H1 (cell line): ENCODE measurements around the gene PDZRN4. TPM values are rescaled to one million over a fixed set of nuclear protein-coding genes. Genes with fewer than 3 reads are reported as not detected.

Experiments used
- CTCF ChIA-PET: fragments of 300-600 bp; sonication (Branson Sonifier 250); formaldehyde crosslinking; loops from one replicate; lab custom pipeline; 2021; ENCODE audit not compliant: partially characterized antibody; lab: Charles Lee
- POLR2A ChIA-PET: fragments of 300-600 bp; sonication (Branson Sonifier 250); formaldehyde crosslinking; loops from one replicate; lab custom pipeline; 2021; ENCODE audit warnings: inconsistent platforms; ENCODE audit not compliant: partially characterized antibody; lab: Charles Lee
- DNase-seq, 2 experiments: peaks; one replicate each; pipeline versions ENCODE4 v3.0.0 to v3.0.0-alpha.2; 2010 to 2022; ENCODE audit warnings: low spot score in 2 of 2, low read depth in 1 of 2, mixed read lengths in 1 of 2
- FAIRE-seq: peaks from 2 replicates; lab custom pipeline; 2011; peaks lifted over from hg19 to GRCh38; lab: Jason Lieb, UNC
- H2AFZ ChIP-seq: 2 replicates; pipeline ENCODE4 v1.8.1; 2012; ENCODE audit warnings: low read length, inconsistent platforms
- H2AK5ac ChIP-seq: 2 replicates; pipeline ENCODE4 v1.6.1; 2013; ENCODE audit warnings: low read depth, low read length
- H2BK120ac ChIP-seq: replicated peaks from 2 replicates; pipeline ENCODE3; 2013; ENCODE audit warnings: low read depth, low read length, inconsistent platforms
- H2BK12ac ChIP-seq: 2 replicates; pipeline ENCODE4 v1.6.1; 2013; ENCODE audit warnings: low read depth, low read length
- H2BK15ac ChIP-seq: 2 replicates; pipeline ENCODE4 v1.6.1; 2013; ENCODE audit warnings: low read length
- H2BK20ac ChIP-seq: 2 replicates; pipeline ENCODE4 v1.6.1; 2013; ENCODE audit warnings: low read length
- H2BK5ac ChIP-seq: 2 replicates; pipeline ENCODE4 v1.6.1; 2013; ENCODE audit warnings: low read depth, low read length
- H3K14ac ChIP-seq: 2 replicates; pipeline ENCODE4 v1.6.1; 2013; ENCODE audit warnings: inconsistent platforms; ENCODE audit not compliant: insufficient read length
- H3K18ac ChIP-seq: 2 replicates; pipeline ENCODE4 v1.6.1; 2013; ENCODE audit warnings: low read length; ENCODE audit errors: extremely low read depth
- H3K23ac ChIP-seq: 2 replicates; pipeline ENCODE4 v1.6.1; 2013; ENCODE audit warnings: inconsistent platforms; ENCODE audit not compliant: insufficient read length
- H3K23me2 ChIP-seq: 2 replicates; pipeline ENCODE4 v1.6.1; 2013; ENCODE audit warnings: low read depth, low read length
- H3K27ac ChIP-seq: 2 replicates; pipeline ENCODE4 v1.6.1; 2011; ENCODE audit warnings: low read depth, low read length, inconsistent platforms
- H3K27me3 ChIP-seq, 4 experiments: replicated peaks in 1 of 4; 1 replicate in 1 of 4; 2 replicates in 3 of 4; pipeline versions ENCODE4 v1.6.1 to v1.8.1; 2011 to 2013; ENCODE audit warnings: low read length in 3 of 4, mild to moderate bottlenecking in 3 of 4, inconsistent platforms in 2 of 4, mixed read lengths in 2 of 4, moderate library complexity in 1 of 4; ENCODE audit not compliant: control insufficient read depth in 3 of 4, insufficient read depth in 3 of 4; ENCODE audit errors: extremely low read depth in 1 of 4
- H3K36me3 ChIP-seq, 4 experiments: 2 replicates each; pipeline versions ENCODE4 v1.6.1 to v1.8.1; 2011 to 2013; ENCODE audit warnings: mild to moderate bottlenecking in 4 of 4, low read length in 3 of 4, moderate library complexity in 2 of 4, control low read depth in 1 of 4, inconsistent platforms in 1 of 4; ENCODE audit not compliant: insufficient read depth in 4 of 4, control insufficient read depth in 2 of 4
- H3K4ac ChIP-seq: replicated peaks from 2 replicates; pipeline ENCODE3; 2013; ENCODE audit warnings: low read length, low read depth, mixed read lengths, inconsistent platforms; ENCODE audit not compliant: insufficient read length
- H3K4me1 ChIP-seq, 4 experiments: replicated peaks in 1 of 4; 1 replicate in 1 of 4; 2 replicates in 3 of 4; pipeline versions ENCODE4 v1.6.1 to v1.8.1; 2011 to 2013; ENCODE audit warnings: low read length in 3 of 4, inconsistent platforms in 2 of 4, mixed read lengths in 1 of 4; ENCODE audit not compliant: insufficient read depth in 4 of 4, control insufficient read depth in 3 of 4
- H3K4me2 ChIP-seq, 2 experiments: 2 replicates each; pipeline versions ENCODE4 v1.6.1 to v1.8.1; 2011 to 2013; ENCODE audit warnings: low read depth in 2 of 2, low read length in 2 of 2, control low read depth in 1 of 2, inconsistent platforms in 1 of 2, mild to moderate bottlenecking in 1 of 2; ENCODE audit not compliant: insufficient read depth in 1 of 2
- H3K4me3 ChIP-seq, 4 experiments: fragments of 200-600, 300-600 bp in 1 of 4; sonication (generic), shearing (Covaris generic), sonication (Bioruptor Twin) in 1 of 4; 2 replicates each; pipeline versions ENCODE4 v1.5.1 to v1.8.1; 2011 to 2016; ENCODE audit warnings: low read length in 4 of 4, low read depth in 3 of 4, control low read depth in 2 of 4, inconsistent platforms in 2 of 4, mild to moderate bottlenecking in 2 of 4, mixed read lengths in 1 of 4, moderate library complexity in 1 of 4; ENCODE audit not compliant: insufficient read depth in 2 of 4; ENCODE audit errors: extremely low read depth in 1 of 4
- H3K56ac ChIP-seq: replicated peaks from 2 replicates; pipeline ENCODE3; 2013; ENCODE audit warnings: low read depth, mild to moderate bottlenecking, mixed read lengths, low read length, inconsistent platforms; ENCODE audit not compliant: insufficient read length
- H3K79me1 ChIP-seq: 2 replicates; pipeline ENCODE4 v1.6.1; 2013; ENCODE audit warnings: low read depth, low read length, control low read depth
- H3K79me2 ChIP-seq, 2 experiments: 2 replicates each; pipeline versions ENCODE4 v1.6.1 to v1.8.1; 2012 to 2013; ENCODE audit warnings: low read length in 2 of 2, mild to moderate bottlenecking in 2 of 2, inconsistent platforms in 1 of 2; ENCODE audit not compliant: insufficient read depth in 2 of 2, control insufficient read depth in 1 of 2
- H3K9ac ChIP-seq, 4 experiments: replicated peaks in 1 of 4; 1 replicate in 1 of 4; 2 replicates in 3 of 4; pipeline versions ENCODE4 v1.6.1 to v1.8.1; 2011 to 2013; ENCODE audit warnings: low read depth in 3 of 4, low read length in 3 of 4, control low read depth in 2 of 4, mild to moderate bottlenecking in 2 of 4, moderate library complexity in 2 of 4, inconsistent platforms in 1 of 4; ENCODE audit errors: extremely low read depth in 1 of 4
- H3K9me3 ChIP-seq, 2 experiments: 2 replicates each; pipeline versions ENCODE4 v1.6.1 to v1.8.1; 2012 to 2013; ENCODE audit warnings: mild to moderate bottlenecking in 2 of 2, moderate library complexity in 2 of 2, control low read depth in 1 of 2, inconsistent platforms in 1 of 2, low read depth in 1 of 2, low read length in 1 of 2, mixed read lengths in 1 of 2; ENCODE audit not compliant: insufficient read depth in 2 of 2
- H4K20me1 ChIP-seq, 2 experiments: replicated peaks in 1 of 2; 2 replicates each; pipeline versions ENCODE3 to v1.8.1; 2011 to 2013; ENCODE audit warnings: inconsistent platforms in 2 of 2, low read length in 2 of 2, mild to moderate bottlenecking in 1 of 2; ENCODE audit not compliant: insufficient read depth in 2 of 2, control insufficient read depth in 1 of 2
- H4K5ac ChIP-seq: 2 replicates; pipeline ENCODE4 v1.6.1; 2013; ENCODE audit warnings: low read length, low read depth, mixed read lengths, inconsistent platforms; ENCODE audit not compliant: insufficient read length
- H4K8ac ChIP-seq: 2 replicates; pipeline ENCODE4 v1.8.0; 2013; ENCODE audit warnings: mild to moderate bottlenecking, moderate library complexity, low read length, inconsistent platforms; ENCODE audit not compliant: insufficient read depth; ENCODE audit errors: extremely low read depth
- H4K91ac ChIP-seq: replicated peaks from 2 replicates; pipeline ENCODE3; 2013; ENCODE audit warnings: low read length, mixed read lengths, inconsistent platforms; ENCODE audit not compliant: insufficient read length
- JUN ChIP-seq: IDR thresholded peaks from 2 replicates; pipeline ENCODE4 v1.6.1; 2011; ENCODE audit warnings: low read depth, mild to moderate bottlenecking, improper control_type of control experiment, low read length
- JUND ChIP-seq: IDR thresholded peaks from 2 replicates; pipeline ENCODE4 v1.6.1; 2011; ENCODE audit warnings: mild to moderate bottlenecking, improper control_type of control experiment, low read length
- NANOG ChIP-seq: IDR thresholded peaks from 2 replicates; pipeline ENCODE4 v1.6.1; 2011; ENCODE audit warnings: low read length, low read depth, mild to moderate bottlenecking, inconsistent platforms; ENCODE audit not compliant: insufficient read depth, poor library complexity, severe bottlenecking
- RXRA ChIP-seq: IDR thresholded peaks from 2 replicates; pipeline ENCODE4 v1.6.1; 2011; ENCODE audit warnings: low read depth, mild to moderate bottlenecking, low read length, moderate library complexity; ENCODE audit not compliant: insufficient read depth
- SAP30 ChIP-seq: fragments of 300-600 bp; sonication (generic); IDR thresholded peaks from 2 replicates; pipeline ENCODE4 v1.7.1; 2012; ENCODE audit warnings: low read length, moderate library complexity, mild to moderate bottlenecking, inconsistent platforms; ENCODE audit not compliant: insufficient read depth, insufficient replicate concordance
- SP4 ChIP-seq: IDR thresholded peaks from 2 replicates; pipeline ENCODE4 v1.6.1; 2012; ENCODE audit warnings: low read length, inconsistent platforms
- SRF ChIP-seq: IDR thresholded peaks from 2 replicates; pipeline ENCODE4 v1.6.1; 2011; ENCODE audit warnings: mild to moderate bottlenecking, low read depth, low read length, moderate library complexity
- WGBS, 2 experiments: shearing (Covaris generic) in 1 of 2; methylation state at CpG; one replicate each; pipeline versions ENCODE4 v1.1.6 to v1.1.7; 2013 to 2015; ENCODE audit warnings: low lambda C conversion rate in 2 of 2, mixed read lengths in 2 of 2, inconsistent platforms in 1 of 2, low coverage in 1 of 2, missing lambda C conversion rate in 1 of 2; ENCODE audit not compliant: insufficient replicate concordance in 2 of 2, insufficient coverage in 1 of 2, insufficient read length in 1 of 2; ENCODE audit errors: extremely low coverage in 1 of 2, missing lambda C conversion rate in 1 of 2; 5-methylcytosine and 5-hydroxymethylcytosine counted together
- polyA plus RNA-seq, 7 experiments: library from polyadenylated mRNA; depleted of rRNA in 3 of 7; stranded (reverse) in 5 of 7; unstranded in 2 of 7; fragments of >200 nt in 5 of 7; fragments of 200-250 nt in 2 of 7; gene quantifications; 1 replicate in 5 of 7; 2 replicates in 1 of 7; 4 replicates in 1 of 7; pipeline versions ENCODE4 v1.2.1 to v1.2.3, GENCODE V29; 2011 to 2013; ENCODE audit warnings: missing spikeins in 2 of 7, mixed read lengths in 2 of 7
- total RNA-seq: library from RNA; stranded (reverse); fragmentation: NEBNext Ultra II Directional; extraction: Animal tissue kit (Norgen Biotek cat#: 25700); gene quantifications from 2 replicates; pipeline ENCODE4 v1.2.1, GENCODE V29; 2021
- TF ChIP-seq, protein P1 (sequence below): IDR thresholded peaks from 2 replicates; pipeline ENCODE4 v1.6.1; 2011; ENCODE audit warnings: low read length, improper control_type of control experiment

PDZRN4 gene
- total and polyA plus RNA-seq, 2 of the 8 experiments (the other 6 are each of a cell fraction or from before 2014, with no cell fraction given), result not detected

DNA sequence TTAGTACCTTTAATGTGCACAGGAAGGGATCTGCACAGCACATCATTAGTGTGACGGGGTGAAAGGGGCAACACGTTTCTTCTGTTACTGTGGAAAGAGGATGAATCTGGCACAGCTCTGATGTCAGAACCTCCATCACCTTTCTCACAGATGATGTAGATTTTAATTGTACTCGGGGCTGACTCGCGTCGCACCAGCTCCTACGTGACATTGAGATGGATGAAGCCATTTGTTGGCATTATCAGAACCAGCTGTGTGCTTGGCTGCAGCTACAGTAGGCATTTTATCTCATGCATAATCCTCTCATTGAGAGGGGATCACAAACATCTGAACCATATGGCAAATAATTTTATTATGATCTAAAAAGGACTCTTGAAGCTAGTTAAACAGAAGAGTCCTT lies 173.6 kb downstream of the PDZRN4 start:
- no peaks in the 10 kb centered on the region for H3K23me2 ChIP-seq
- CTCF ChIA-PET, result no interaction called here
- H3K4me3 ChIP-seq, result no peak overlapping the region
- no peak overlapping the region for H2BK20ac ChIP-seq
- H3K9ac ChIP-seq, result no peak overlapping the region
- no peak overlapping the region for H4K5ac ChIP-seq
- H4K8ac ChIP-seq, result no peak overlapping the region
- peaks cover 0 to under 1% (median 0%) of the 10 kb centered on the region in 4 experiments; a peak in 1 of 7 replicates for H3K27me3 ChIP-seq
- no peaks in the 10 kb centered on the region for H3K9me3 ChIP-seq
- no peak overlapping the region for H2BK12ac ChIP-seq
- no peak overlapping the region for H2AFZ ChIP-seq
- no peak overlapping the region for H3K56ac ChIP-seq
- H3K23ac ChIP-seq, result no peak overlapping the region
- H3K79me1 ChIP-seq, result no peaks in the 10 kb centered on the region
- no peaks in the 10 kb centered on the region for H3K79me2 ChIP-seq
- no peak overlapping the region for H2BK120ac ChIP-seq
- no peak overlapping the region for H3K4ac ChIP-seq
- no peak overlapping the region for H3K27ac ChIP-seq
- H3K4me1 ChIP-seq, result no peaks in the 10 kb centered on the region; a peak in 1 of 7 replicates
- no peaks in the 10 kb centered on the region for H3K36me3 ChIP-seq
- no peak overlapping the region for H3K4me2 ChIP-seq
- no peak overlapping the region for H2BK5ac ChIP-seq
- POLR2A ChIA-PET, result no interaction called here
- no peak overlapping the region for H2AK5ac ChIP-seq
- no peak overlapping the region for H3K18ac ChIP-seq
- no peak overlapping the region for H3K14ac ChIP-seq
- DNase-seq (no peak), FAIRE-seq (no peak)
- WGBS, 2 experiments, result 96% methylated on average over 7 of the region's 7 CpGs; no CpG with 5 or more reads in 1 of the 2 experiments
- no peaks in the 10 kb centered on the region for H4K20me1 ChIP-seq
- H2BK15ac ChIP-seq, result no peak overlapping the region
- no peak overlapping the region for H4K91ac ChIP-seq
- no peak for TF ChIP-seq SP4
- TF ChIP-seq, protein P1, sequence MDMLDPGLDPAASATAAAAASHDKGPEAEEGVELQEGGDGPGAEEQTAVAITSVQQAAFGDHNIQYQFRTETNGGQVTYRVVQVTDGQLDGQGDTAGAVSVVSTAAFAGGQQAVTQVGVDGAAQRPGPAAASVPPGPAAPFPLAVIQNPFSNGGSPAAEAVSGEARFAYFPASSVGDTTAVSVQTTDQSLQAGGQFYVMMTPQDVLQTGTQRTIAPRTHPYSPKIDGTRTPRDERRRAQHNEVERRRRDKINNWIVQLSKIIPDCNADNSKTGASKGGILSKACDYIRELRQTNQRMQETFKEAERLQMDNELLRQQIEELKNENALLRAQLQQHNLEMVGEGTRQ, result no peak
- TF ChIP-seq RXRA, result no peak
- no peak for TF ChIP-seq NANOG
- TF ChIP-seq SAP30, result no peak
- no peak for TF ChIP-seq JUN
- TF ChIP-seq JUND, result no peak
- TF ChIP-seq SRF, result no peak
- TF ChIP-seq, all 59 proteins: peak for 0
